Fibroblast of skin of abdomen (primary cell): Measurements from ENCODE around the gene FKBP10.
A peak's percentile ranks its signal among the peaks of the same experiment; 100 is the strongest.
"Not testable (repeated sequence)": the region's sequence is repeated elsewhere in the genome, so short reads cannot be mapped to it uniquely, and the experiment has no call there.

Experiments
- DNase-seq: peaks from one replicate; pipeline ENCODE4 v3.0.0-alpha.2; 2013

Gene FKBP10

DNA sequence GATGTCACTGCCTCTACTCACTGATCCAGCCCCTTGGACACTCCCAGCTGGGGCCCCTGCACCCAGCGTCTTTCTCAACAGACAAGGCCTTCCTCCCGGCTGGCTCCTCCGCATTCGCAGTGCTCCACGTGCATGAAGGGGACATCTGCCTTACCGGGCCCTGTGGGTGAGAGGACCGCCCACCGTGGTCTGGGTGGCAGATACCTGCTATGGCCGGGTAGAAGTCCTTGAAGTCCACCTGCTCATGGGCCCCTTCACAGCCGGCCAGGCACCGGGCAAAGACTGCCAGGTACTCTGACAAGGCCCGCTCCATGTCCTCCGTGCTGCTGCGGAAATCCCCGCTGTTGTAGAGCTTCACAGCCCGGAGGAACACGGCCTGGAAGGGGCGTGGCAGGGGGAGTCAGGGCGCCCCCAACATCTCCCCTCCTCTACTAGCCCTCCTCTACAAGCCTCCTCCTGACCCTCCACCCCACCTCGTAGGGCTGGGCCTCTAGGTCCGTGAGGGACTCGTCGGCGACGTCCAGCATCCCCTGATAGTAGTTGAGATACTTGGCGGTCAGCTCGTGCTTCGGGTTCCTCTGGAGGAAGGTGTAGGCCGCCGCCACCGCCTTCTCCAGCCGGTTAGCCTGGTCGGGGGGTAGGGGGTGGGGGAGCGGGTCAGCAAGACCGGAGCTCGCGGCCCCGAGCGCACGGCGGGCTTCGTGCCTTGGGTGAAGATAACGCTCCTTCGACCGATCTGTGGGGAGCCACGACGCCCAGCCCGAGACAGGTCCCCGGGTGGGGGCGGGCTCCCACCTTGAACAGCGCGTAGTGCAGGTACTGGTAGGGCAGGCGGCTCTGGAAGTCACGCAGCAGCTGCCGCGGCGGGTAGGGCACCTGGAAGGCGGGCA is 1.9 kb upstream of the FKBP10 start:
- DNase-seq: no peak

DNA sequence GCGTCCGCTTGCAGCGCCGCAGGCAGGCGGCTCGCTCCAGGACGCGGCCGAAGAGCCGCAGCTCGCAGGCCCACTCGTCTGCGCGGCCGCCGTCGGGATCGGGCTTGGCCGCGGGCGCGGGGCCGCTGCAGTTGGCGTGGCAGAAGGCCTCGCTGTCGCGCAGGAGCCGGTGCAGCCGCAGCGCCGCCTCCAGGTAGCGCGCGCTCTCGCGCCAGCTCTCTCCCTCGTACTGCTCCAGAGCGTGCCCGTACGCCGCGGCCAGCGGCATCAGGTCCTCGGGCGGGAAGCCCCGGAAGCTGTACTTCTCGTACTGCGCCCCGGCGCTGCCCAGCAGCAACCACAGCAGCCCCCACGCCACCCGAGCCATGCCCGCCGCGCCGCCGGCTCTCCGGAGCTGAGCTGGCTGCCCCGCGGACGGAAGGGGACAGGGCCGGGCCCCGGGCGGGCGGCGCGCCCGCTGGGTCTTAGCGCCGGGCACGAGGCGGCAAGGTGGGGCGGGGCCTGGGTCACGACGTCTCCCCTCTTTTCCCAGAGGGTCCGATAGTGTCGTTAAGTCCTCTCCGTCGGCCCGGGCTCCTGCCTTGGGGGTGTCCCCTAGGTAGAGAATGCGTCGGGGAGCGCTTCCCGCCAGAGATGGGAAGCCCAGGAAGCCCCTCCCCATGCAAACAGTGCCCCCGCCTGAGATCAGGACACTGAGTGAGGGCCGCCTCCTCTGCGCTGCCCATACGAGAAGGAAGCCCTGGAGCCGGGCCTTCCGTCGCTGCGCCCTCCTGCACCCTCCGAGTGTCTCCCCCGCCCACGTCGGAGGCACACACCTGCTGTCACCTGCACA is 1.0 kb upstream of the FKBP10 start, which contains the start of gene P3H4:
P3H4 (minus strand) TSS at position 401 of the 832 bp plus-strand sequence; CDS start at position 367, 34 bp downstream.
- DNase-seq: peak; percentile 77

DNA sequence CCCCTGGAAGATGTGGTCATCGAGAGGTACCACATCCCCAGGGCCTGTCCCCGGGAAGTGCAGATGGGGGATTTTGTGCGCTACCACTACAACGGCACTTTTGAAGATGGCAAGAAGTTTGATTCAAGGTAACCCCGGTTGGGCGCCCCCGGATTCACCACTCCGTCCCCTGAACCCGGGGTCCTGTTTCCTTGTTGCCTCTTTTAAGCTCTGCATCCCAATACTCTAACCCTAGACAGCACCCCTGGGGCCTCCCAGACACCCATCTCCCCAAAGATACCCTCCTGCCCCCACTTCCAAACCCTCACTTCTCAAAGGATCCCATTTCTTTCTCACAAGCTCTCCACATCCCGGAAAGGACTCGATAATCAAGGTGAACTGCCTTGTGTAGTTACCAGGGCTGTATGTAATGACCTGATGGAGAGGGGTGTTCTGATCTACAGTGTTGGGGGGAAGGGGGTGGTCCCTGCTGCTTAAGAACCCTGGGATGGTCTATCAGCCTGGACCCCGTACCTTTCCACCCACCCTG is 412 bp downstream of the FKBP10 start:
- DNase-seq: no peak

DNA sequence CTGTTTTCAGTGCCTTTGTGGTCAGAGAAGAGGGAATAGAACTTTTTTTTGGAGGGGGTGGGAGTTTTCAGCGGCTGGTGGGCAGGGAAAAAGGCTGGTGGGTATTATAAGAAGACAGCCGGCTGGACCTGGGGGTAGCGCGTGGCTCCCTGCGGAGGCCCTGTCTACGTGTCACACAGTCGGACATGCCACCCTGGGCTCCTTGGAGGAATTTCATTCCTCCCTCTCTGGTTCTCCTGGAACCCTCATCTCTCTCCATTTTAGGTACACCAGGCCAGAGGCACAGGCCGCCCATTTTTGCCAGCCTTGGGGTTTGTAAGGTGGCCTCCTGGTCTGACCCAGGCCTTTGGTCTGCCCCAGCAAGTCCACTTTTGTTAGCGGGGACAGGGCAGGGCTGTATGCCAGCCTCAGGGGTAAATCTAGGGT is 908 bp downstream of the FKBP10 start:
- DNase-seq: no peak

DNA sequence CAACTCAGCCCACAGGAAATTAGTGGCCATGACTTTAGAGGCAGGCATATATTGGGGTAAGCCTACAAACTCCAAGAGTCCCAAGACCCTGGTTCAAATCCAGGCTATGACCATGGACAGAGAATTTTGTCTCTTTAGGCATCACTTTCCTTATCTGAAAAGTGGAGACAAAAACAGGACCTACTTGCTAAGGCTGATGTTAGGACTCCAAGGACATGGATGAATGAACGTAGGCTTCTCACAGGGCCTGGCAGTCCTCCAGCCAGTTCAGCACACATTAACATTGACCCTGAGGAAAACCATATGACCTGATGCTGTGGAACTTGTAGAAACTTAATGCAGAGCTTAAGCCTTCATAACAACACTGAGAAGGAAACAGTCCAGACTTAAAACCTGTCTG is 1.4 kb downstream of the FKBP10 start:
- DNase-seq: no peak

DNA sequence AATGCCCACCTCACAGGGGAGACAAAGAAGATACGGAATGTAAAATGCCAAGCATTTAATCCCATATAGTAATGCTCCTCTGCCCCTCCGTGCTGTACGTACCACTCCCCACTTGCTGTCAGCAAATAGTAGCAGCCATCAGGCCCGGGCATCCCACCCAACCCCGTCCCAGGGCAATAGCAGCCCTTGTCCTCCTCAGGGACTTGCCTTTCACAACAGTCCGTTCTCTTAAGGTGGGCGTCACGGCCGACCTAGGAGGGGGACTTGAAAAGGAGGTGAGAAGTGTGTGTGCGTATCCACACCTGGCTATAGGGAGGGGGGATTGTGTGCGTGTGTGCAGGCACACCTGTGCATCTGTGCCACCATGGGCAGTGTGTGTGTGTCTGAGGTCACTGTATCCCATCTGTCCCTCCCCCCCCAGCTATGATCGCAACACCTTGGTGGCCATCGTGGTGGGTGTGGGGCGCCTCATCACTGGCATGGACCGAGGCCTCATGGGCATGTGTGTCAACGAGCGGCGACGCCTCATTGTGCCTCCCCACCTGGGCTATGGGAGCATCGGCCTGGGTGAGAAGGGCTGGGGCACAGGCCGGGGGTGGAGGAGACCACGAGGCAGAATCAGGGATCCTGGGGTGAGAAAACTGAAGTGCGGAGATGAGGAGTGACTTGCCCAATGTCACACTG is 4.0 kb downstream of the FKBP10 start:
- DNase-seq: no peak

DNA sequence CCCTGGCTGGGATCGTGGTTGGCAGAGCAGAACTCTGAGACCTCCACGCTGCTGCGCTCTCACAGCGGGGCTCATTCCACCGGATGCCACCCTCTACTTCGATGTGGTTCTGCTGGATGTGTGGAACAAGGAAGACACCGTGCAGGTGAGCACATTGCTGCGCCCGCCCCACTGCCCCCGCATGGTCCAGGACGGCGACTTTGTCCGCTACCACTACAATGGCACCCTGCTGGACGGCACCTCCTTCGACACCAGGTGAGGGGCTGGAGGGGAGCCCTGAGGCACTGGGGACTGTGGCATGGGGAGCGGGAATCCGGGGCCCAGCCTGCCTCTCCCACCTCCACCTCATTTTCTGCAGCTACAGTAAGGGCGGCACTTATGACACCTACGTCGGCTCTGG is 5.2 kb downstream of the FKBP10 start:
- DNase-seq: no peak

DNA sequence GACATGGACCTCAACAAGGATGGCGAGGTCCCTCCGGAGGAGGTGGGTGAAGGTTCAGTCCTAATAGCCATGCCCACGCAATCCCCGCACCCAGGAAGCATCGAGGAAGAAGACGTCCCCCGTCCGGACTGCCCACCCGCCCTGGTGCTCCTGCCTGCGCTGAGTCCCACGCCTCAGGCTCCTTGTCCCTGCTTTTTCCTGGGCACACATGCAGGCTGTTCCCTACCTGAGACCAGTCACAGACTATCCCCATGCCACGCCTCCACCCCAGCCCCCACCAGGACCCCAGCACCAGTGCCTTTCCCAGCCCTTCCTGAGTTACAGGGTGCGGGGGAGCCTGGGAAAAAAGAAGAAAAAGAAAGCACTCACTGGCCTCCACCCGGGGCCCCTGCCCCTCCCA is 9.0 kb downstream of the FKBP10 start:
- DNase-seq: no peak

DNA sequence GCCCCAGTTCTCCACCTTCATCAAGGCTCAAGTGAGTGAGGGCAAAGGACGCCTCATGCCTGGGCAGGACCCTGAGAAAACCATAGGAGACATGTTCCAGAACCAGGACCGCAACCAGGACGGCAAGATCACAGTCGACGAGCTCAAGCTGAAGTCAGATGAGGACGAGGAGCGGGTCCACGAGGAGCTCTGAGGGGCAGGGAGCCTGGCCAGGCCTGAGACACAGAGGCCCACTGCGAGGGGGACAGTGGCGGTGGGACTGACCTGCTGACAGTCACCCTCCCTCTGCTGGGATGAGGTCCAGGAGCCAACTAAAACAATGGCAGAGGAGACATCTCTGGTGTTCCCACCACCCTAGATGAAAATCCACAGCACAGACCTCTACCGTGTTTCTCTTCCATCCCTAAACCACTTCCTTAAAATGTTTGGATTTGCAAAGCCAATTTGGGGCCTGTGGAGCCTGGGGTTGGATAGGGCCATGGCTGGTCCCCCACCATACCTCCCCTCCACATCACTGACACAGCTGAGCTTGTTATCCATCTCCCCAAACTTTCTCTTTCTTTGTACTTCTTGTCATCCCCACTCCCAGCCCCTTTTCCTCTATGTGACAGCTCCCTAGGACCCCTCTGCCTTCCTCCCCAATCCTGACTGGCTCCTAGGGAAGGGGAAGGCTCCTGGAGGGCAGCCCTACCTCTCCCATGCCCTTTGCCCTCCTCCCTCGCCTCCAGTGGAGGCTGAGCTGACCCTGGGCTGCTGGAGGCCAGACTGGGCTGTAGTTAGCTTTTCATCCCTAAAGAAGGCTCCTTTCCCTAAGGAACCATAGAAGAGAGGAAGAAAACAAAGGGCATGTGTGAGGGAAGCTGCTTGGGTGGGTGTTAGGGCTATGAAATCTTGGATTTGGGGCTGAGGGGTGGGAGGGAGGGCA is 9.7 kb downstream of the FKBP10 start:
- DNase-seq: no peak

DNA sequence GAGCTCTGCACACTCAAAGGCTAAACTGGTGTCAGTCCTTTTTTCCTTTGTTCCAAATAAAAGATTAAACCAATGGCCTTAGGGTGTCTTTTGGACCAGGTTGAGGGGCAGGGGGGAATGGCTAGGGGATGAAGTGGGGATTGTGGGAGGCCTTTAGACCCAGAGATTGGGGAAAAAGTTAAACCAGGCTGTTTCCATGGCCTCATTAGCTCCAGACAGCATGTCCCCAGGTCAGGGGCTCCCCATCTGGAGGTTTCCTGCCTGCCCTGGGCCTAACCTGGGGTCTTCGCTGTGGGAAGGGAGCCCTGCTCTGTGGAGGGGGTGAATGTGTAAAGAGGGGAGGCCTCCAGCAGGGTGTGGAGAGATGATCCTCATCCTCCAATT is 10.3 kb downstream of the FKBP10 start:
- DNase-seq: no peak

DNA sequence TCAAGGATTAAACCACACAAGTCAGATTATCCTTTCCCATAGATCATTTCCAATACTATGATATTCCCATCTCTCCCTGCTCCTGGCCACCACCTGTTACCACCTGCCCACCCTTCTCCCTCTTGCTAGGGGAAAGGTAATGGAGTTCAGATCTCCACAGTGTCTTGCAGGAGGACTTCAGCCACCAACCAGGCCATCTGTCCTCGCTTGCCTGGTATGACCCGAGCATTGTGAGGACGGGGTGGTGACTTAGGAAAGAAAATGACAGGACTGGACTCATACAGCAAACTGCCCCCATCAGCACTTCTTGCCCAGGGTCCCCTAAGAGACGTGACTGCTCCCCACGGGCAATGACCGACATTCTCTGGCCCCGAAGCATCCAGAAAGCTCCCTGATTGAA is 10.8 kb downstream of the FKBP10 start:
- DNase-seq: no peak

DNA sequence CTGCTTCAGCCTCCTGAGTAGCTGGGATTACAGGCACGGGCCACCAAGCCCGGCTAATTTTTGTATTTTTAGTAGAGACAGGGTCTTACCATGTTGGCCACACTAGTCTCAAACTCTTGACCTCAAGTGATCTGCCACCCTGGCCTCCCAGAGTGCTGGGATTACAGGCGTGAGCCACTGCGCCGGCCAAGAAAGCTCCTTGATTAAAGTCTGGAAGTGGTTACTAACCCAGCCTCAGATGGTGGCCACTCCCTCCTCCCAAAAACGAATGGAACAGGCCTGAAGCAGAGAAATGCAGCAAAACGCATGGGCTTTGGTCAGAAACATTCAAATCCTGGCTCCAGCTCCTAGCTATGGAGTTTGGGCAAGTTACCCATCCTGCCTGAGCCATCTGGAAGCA is 11.3 kb downstream of the FKBP10 start:
- no peak for DNase-seq

DNA sequence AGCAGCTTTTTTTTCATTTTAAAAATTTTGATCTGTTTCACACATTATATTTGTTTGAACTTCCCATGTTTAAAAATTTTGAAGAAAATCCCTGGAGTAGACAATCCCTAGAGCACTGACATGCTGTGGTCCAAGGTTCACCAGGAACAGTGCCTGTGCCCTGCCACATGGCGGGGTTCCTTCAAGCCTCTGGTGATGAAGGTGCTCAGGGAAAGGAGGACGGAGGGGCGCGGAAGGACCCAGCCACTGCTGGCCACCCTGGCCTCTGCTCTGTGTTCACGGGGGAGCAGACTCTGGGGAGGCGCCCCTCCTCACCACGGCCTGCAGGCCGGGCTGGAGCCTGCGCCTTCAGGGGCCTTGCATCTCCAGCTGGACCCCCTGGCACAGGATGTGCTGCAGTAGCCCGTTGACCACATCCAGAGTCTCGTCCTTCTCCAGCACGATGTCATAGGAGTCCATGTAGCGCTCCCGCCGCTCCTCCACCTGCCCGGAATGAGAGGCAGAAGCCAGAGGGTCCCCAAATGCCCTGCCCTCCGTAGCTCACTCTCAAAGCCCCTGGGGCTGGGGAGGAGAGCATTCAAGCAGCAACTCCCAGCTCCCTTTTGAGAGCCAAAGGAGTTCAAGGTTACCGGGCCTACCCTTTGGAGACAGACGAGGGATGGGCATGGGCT is 12.5 kb downstream of the FKBP10 start:
- DNase-seq: no peak

DNA sequence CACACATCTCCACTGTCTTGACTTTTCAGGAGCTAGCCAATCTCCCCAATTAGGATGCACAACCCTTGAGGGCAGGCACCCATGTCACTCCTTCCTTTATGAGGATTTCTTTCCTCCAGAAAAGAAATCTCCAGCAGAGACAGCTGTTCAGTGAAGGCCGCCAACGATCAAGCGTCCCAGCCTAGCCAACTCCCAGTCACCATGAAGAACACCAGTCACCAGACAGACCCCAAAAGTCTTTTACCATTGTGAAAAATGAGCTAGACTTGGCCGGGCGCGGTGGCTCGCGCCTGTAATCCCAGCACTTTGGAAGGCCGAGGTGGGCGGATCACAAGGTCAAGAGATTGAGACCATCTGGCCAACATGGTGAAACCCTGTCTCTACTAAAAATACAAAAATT is 17.2 kb downstream of the FKBP10 start:
- not testable (repeated sequence) for DNase-seq

DNA sequence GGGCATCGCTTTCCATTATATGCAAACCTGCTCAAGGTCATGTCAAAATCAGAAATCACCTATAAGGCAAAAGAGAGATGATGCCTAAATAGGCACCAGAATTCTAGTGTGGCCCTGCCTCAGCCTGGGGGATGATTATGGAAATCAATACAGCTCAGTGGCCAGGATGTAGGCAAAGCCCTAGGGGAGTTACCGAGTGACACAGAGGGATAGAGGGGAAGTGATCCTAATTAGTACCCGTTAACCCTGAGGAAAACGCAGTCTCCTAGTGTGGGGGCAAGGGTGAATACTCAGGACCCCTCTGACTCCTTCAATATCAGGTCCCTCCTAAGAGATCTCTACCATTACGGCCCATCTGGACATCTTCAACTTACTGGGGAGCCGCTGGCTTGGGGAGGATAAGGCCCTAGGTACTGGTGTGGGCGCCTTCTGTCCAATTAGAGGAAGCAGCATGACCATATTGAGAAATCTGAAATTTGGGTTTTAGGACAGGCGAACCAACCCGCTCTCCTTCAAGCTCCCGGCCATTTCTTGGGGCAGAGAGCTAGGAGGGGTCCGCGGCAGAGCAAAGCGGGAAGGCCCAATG is 22.5 kb downstream of the FKBP10 start:
- DNase-seq: no peak

DNA sequence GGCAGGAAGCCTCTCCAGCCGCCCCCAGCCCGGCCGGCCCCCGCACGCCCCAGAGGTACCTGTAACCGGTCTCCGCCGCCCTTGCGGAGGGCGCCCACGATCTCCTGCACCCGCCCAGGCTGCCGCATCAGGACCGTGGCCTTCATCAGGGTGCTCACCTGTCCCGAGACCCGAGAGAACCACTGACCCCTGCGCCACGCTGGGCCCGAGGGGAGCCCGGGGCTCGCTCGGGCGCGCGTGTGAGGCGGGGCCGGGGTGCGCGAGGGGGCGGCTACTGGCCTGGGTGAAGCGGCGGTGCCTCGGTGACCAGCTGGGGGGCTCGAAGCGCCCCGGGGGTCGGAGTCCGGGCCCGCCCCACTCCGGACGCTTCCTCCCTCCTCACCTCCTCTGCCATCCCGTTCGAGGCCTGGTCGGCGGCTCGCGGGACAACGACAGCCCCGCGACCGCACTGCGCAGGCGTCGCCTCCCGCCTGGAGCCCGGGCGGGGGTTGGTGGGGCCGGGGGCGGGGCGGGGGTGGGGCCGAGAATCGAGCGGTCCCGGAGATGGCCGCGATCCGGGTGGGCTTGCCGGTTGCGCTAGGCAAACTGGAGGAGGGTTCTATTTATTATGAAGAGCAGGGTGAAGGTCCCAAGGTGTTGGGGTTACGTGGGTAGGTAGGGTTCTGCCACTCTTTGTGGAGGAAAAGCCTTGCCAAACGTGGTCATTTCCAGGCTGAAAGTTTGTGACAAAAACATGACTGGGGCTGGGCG is 23.2 kb downstream of the FKBP10 start, which contains the start of gene NT5C3B:
NT5C3B (minus strand) TSS at position 433 of the 750 bp plus-strand sequence; CDS start at position 394, 39 bp downstream.
- DNase-seq: peak; percentile 51

DNA sequence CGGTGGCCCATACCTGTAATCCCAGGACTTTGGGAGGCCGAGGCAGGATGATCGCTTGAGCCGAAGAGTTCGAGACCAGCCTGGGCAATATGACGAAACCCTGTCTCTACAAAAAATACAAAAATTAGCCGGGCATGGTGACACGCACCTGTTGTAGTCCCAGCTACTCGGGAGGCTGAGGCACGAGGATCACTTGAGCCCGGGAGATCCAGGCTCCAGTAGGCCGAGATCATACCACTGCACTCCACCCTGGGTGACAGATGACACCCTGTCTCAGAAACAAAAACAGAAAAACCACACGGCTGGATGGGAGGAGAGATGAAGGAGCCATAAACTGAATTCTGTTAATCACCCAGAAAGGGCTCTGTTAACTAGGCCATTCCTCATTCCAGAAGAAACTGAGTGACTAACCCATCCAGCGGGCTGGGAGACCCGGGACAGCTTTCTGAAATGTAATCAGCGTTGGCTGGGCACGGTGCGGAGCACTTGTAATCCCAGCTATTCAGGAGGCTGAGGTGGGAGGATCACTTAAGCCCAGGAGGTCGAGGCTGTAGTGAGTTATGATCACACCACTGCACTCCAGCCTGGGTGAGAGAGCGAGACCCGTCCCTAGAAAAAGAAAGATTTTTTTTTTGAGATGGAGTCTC is 23.9 kb downstream of the FKBP10 start:
- no peak for DNase-seq

DNA sequence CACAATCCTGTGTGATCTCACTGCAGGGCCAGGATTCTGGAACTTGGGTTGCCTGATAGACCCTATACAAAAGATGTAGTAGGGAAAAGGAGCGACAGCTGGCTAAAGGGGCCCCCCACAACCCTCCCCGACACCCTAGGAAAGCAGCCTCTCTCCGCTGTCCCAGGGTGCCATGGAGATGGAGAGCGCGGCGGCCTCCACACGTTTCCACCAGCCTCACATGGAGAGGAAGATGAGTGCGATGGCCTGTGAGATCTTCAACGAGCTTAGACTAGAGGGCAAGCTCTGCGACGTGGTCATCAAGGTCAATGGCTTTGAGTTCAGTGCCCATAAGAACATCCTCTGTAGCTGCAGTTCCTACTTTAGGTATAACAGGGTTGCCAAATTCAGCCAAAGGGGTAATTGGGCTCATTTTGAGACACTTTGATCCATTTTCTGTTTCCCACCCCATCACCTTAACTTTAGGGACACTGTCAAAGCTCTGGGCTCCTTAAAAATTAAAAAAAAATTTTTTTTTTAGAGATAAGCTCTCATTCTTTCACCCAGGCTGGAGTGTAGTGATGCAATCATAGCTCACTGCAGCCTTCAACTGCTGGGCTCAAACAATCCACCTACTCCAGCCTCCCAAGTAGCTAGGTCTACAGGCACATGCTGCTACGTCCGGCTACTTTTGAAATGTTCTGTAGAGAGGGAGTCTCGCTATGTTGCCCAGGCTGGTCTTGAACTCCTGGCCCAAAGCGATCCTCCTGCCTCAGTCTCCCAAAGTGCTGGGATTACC is 25.1 kb downstream of the FKBP10 start, which contains the start of gene KLHL10:
KLHL10 (plus strand) TSS at position 65 of the 778 bp plus-strand sequence; CDS start at position 173, 108 bp downstream.
- DNase-seq: no peak
